Calu3 (cell line): Measurements from ENCODE around the gene MGAT5. TPM values are rescaled to one million over a fixed set of nuclear protein-coding genes. Genes with fewer than 3 reads are reported as not detected.

Source experiments
- BruUV-seq: library from RNA; stranded (reverse); fragments of 400-500 nt; replicated peaks from 2 replicates; lab custom pipeline; 2021; lab: Mats Ljungman, UMichigan
- CTCF ChIA-PET: fragments of 300-600 bp; sonication (Branson Sonifier 250); formaldehyde crosslinking; loops from one replicate; lab custom pipeline; 2022; ENCODE audit warnings: antibody characterized with exemption; lab: Charles Lee
- DNase-seq: peaks from one replicate; pipeline ENCODE4 v3.0.0; 2022
- H3K27ac Mint-ChIP-seq: one replicate; pipeline ENCODE4 v1.8.0; 2022; ENCODE audit warnings: mixed read lengths; ENCODE audit not compliant: unreplicated experiment
- H3K27me3 Mint-ChIP-seq: one replicate; pipeline ENCODE4 v1.8.0; 2022; ENCODE audit warnings: mixed read lengths; ENCODE audit not compliant: unreplicated experiment
- H3K36me3 Mint-ChIP-seq: one replicate; pipeline ENCODE4 v1.8.0; 2022; ENCODE audit warnings: mild to moderate bottlenecking, moderate library complexity, mixed read lengths; ENCODE audit not compliant: insufficient read depth, unreplicated experiment
- H3K4me1 Mint-ChIP-seq: one replicate; pipeline ENCODE4 v1.8.0; 2022; ENCODE audit warnings: mild to moderate bottlenecking, low read depth, mixed read lengths; ENCODE audit not compliant: unreplicated experiment
- H3K4me3 Mint-ChIP-seq: one replicate; pipeline ENCODE4 v1.8.0; 2022; ENCODE audit warnings: mild to moderate bottlenecking, low read depth, moderate library complexity, mixed read lengths; ENCODE audit not compliant: unreplicated experiment
- H3K9me3 Mint-ChIP-seq: one replicate; pipeline ENCODE4 v1.8.0; 2022; ENCODE audit warnings: low read depth, mixed read lengths; ENCODE audit not compliant: unreplicated experiment
- intact Hi-C: fragments of 100-400 bp; cut with micrococcal nuclease; formaldehyde crosslinking; loops from one replicate; pipeline ENCODE4 v1.10.0; 2022; ENCODE audit not compliant: unreplicated experiment
- total RNA-seq: library from RNA; stranded (reverse); gene quantifications from 2 replicates; pipeline ENCODE4 v1.2.3, GENCODE V29; 2022
- TF ChIP-seq, protein P1 (sequence below): fragments of 200-600 bp; IDR thresholded peaks from one replicate; pipeline ENCODE4 v1.8.0; 2022; ENCODE audit warnings: antibody characterized with exemption; ENCODE audit not compliant: unreplicated experiment

MGAT5 gene
- total RNA-seq, 1 experiment from 2014 or later = 129 TPM

DNA sequence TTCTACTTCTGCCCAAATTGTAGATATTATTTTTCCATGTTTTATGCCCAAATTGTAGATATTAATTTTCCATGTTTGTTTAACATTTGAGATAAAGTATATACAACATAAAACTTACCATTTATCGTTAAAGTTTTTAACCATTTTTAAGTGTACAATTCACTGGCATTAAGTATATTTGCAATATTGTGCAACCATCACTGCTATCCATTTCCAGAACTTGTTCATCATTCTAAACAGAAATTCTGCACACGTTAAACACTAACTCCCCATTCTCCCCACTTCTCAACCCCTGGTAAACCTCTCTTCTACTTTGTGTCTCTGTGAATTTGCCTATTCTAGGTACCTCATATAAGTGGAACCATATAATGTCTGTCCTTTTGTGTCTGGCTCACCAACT lies 162.1 kb downstream of the MGAT5 start:
- Mint-ChIP-seq H3K4me1 (peaks cover 58% of the 10 kb centered on the region), H3K36me3 (peaks cover 25% of the 10 kb centered on the region), H3K4me3 (no peak overlapping the region), H3K27ac (peak overlapping the region; percentile 1), H3K9me3 (no peaks in the 10 kb centered on the region), H3K27me3 (no peaks in the 10 kb centered on the region)
- BruUV-seq = no TSS peak
- no peak for DNase-seq
- intact Hi-C loops = no loop called here
- CTCF ChIA-PET = interaction anchor here (0.6 to 1.0 kb wide), 2 partner anchors 16 to 528 kb away, joined by 3 read pairs; no protein-coding TSS in a partner anchor
- TF ChIP-seq, protein P1, sequence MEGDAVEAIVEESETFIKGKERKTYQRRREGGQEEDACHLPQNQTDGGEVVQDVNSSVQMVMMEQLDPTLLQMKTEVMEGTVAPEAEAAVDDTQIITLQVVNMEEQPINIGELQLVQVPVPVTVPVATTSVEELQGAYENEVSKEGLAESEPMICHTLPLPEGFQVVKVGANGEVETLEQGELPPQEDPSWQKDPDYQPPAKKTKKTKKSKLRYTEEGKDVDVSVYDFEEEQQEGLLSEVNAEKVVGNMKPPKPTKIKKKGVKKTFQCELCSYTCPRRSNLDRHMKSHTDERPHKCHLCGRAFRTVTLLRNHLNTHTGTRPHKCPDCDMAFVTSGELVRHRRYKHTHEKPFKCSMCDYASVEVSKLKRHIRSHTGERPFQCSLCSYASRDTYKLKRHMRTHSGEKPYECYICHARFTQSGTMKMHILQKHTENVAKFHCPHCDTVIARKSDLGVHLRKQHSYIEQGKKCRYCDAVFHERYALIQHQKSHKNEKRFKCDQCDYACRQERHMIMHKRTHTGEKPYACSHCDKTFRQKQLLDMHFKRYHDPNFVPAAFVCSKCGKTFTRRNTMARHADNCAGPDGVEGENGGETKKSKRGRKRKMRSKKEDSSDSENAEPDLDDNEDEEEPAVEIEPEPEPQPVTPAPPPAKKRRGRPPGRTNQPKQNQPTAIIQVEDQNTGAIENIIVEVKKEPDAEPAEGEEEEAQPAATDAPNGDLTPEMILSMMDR = no peak

DNA sequence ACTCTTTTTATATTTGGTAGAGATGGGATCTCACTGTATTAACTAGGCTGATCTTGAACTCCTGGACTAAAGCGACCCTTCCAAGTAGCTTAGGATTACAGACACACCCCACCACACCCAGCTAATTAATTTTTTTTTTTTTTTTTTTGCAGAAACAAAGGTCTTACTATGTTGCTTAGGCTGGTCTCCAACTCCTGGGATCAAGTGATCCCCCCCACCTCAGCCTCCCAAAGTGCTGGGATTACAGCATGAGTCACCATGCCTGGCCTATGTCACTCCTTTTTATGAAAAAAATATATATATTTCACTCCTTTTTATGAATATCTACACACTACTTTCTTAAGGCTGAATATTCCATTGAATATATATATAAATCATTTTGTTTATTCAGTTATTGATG lies 162.8 kb downstream of the MGAT5 start:
- Mint-ChIP-seq H3K9me3 (no peaks in the 10 kb centered on the region), H3K27me3 (no peaks in the 10 kb centered on the region), H3K4me3 (no peak overlapping the region), H3K36me3 (peaks cover 20% of the 10 kb centered on the region), H3K4me1 (peaks cover 52% of the 10 kb centered on the region), H3K27ac (peak overlapping the region; percentile 1)
- TF ChIP-seq, protein P1 = no peak
- BruUV-seq = no TSS peak
- CTCF ChIA-PET = interaction anchor here (0.6 to 1.0 kb wide), 2 partner anchors 16 to 529 kb away, joined by 3 read pairs; no protein-coding TSS in a partner anchor
- DNase-seq = no peak
- intact Hi-C loops = no loop called here

DNA sequence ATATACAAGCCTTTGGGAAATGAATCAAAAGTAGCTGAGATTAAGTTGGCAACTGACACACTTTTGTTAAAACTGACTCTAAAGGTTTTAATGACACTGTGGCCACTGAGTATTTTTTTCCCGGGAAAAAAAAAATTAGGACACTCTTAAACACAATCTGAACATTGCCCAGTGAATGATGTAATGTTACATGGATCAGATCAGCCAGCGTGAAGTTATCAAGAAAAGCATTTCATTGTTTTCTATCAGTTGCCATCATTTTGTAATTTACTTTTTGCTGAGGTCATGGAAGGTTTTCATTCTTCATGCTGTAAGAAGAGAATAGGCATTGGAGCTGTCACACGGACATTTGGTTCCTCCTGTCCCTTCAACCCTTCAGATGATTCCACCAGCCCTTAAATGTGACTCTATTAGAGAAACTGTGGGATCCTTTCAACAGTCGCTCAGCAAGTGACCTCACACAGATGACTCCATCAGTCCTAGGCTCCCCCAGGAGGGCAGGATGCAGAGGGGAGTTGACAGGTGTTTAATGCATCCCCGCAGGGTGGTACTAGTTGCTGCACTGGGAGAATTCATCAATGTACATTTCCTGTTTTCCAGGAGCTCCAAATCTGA lies 164.2 kb downstream of the MGAT5 start:
- DNase-seq = no peak
- intact Hi-C loops = no loop called here
- Mint-ChIP-seq H3K4me3 (no peak overlapping the region), H3K4me1 (peaks cover 38% of the 10 kb centered on the region), H3K36me3 (peaks cover 10% of the 10 kb centered on the region), H3K9me3 (no peaks in the 10 kb centered on the region), H3K27me3 (no peaks in the 10 kb centered on the region), H3K27ac (no peak overlapping the region)
- TF ChIP-seq, protein P1 = no peak
- CTCF ChIA-PET = no interaction called here
- no TSS peak for BruUV-seq

DNA sequence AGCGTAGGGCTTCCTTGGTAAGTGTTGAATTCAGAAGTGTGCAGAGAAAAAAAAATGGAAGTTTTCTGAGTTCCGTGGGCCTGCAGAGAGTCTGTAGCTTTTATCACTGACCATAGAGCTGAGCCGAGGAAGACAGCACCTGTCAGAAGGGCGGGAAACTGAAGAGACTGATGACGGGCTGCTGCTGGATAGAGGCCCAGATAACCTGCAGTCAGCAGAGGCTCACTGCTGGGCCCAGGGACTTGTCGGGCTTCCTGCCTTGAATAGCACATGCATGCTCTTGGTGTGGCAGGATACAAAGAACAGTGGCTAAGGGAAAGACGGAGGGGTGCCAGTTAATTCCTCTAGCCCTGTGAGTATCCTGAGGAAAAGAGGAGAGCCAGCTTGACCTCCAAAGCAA lies 166.4 kb downstream of the MGAT5 start:
- H3K9me3 Mint-ChIP-seq = no peaks in the 10 kb centered on the region
- H3K4me1 Mint-ChIP-seq = peaks cover 17% of the 10 kb centered on the region
- no TSS peak for BruUV-seq
- CTCF ChIA-PET = no interaction called here
- H3K27me3 Mint-ChIP-seq = no peaks in the 10 kb centered on the region
- peaks cover 9% of the 10 kb centered on the region for H3K36me3 Mint-ChIP-seq
- no peak overlapping the region for H3K27ac Mint-ChIP-seq
- intact Hi-C loops = no loop called here
- TF ChIP-seq, protein P1 = no peak
- no peak for DNase-seq
- H3K4me3 Mint-ChIP-seq = no peak overlapping the region
